GM23248 (cell line): ENCODE data around the gene SLIT3. TPM values are rescaled to one million over a fixed set of nuclear protein-coding genes. Genes with fewer than 3 reads are reported as not detected.

Source experiments
- DNase-seq: peaks from one replicate; pipeline ENCODE4 v3.0.0-alpha.2; 2015
- H2AFZ ChIP-seq: fragments of 200-600 bp; sonication (generic); 2 replicates; pipeline ENCODE4 v1.6.1; 2016; ENCODE audit warnings: antibody characterized with exemption
- H3F3A ChIP-seq: fragments of 200-600 bp; sonication (generic); 2 replicates; pipeline ENCODE4 v1.6.1; 2016; ENCODE audit warnings: mild to moderate bottlenecking, antibody characterized with exemption, mixed run types; ENCODE audit not compliant: insufficient read depth
- H3K27ac ChIP-seq: fragments of 200-600 bp; sonication (generic); 2 replicates; pipeline ENCODE4 v1.5.1; 2016; ENCODE audit warnings: mild to moderate bottlenecking
- H3K27me3 ChIP-seq: fragments of 200-600 bp; sonication (generic); replicated peaks from 2 replicates; pipeline ENCODE4 v1.6.1; 2016; ENCODE audit warnings: mild to moderate bottlenecking; ENCODE audit not compliant: insufficient read depth
- H3K36me3 ChIP-seq: fragments of 200-600 bp; sonication (generic); 2 replicates; pipeline ENCODE4 v1.6.1; 2016; ENCODE audit warnings: low read depth, mild to moderate bottlenecking
- H3K4me1 ChIP-seq: fragments of 200-600 bp; sonication (generic); 2 replicates; pipeline ENCODE4 v1.6.1; 2016; ENCODE audit warnings: mild to moderate bottlenecking; ENCODE audit not compliant: insufficient read depth
- H3K4me2 ChIP-seq: fragments of 200-600 bp; sonication (generic); one replicate; pipeline ENCODE4 v1.6.1; 2016; ENCODE audit warnings: mild to moderate bottlenecking; ENCODE audit not compliant: unreplicated experiment
- H3K4me3 ChIP-seq: fragments of 200-600 bp; sonication (generic); 2 replicates; pipeline ENCODE4 v1.5.1; 2016; ENCODE audit warnings: mild to moderate bottlenecking
- H3K79me2 ChIP-seq: fragments of 200-600 bp; sonication (generic); 2 replicates; pipeline ENCODE4 v1.6.1; 2016; ENCODE audit warnings: mild to moderate bottlenecking; ENCODE audit not compliant: insufficient read depth
- H3K9ac ChIP-seq: fragments of 200-600 bp; sonication (generic); 2 replicates; pipeline ENCODE4 v1.6.1; 2016; ENCODE audit warnings: mild to moderate bottlenecking
- H3K9me2 ChIP-seq: fragments of 200-600 bp; sonication (generic); 2 replicates; pipeline ENCODE4 v1.6.1; 2016; ENCODE audit warnings: mixed run types, mild to moderate bottlenecking, moderate library complexity; ENCODE audit not compliant: insufficient read depth
- H3K9me3 ChIP-seq: fragments of 200-600 bp; sonication (generic); one replicate; pipeline ENCODE4 v1.6.1; 2017; ENCODE audit warnings: low read depth
- H4K20me1 ChIP-seq: fragments of 200-600 bp; sonication (generic); 2 replicates; pipeline ENCODE4 v1.6.0; 2016; ENCODE audit not compliant: insufficient read depth
- EZH2 ChIP-seq: fragments of 200-600 bp; sonication (generic); IDR thresholded peaks from 2 replicates; pipeline ENCODE4 v1.6.1; 2018; ENCODE audit warnings: antibody characterized with exemption, mild to moderate bottlenecking; ENCODE audit not compliant: insufficient read depth, poor library complexity, severe bottlenecking
- EZH2phosphoT487 ChIP-seq: fragments of 200-600 bp; sonication (generic); IDR thresholded peaks from 2 replicates; pipeline ENCODE4 v1.6.1; 2018; ENCODE audit warnings: antibody characterized with exemption, moderate library complexity, mild to moderate bottlenecking, low read depth; ENCODE audit not compliant: insufficient read depth
- WGBS, 2 experiments: methylation state at CpG; one replicate each; pipeline ENCODE4 v1.1.6; 2015 to 2017; ENCODE audit warnings: low lambda C conversion rate in 2 of 2, low coverage in 1 of 2; ENCODE audit errors: missing lambda C conversion rate in 2 of 2; 5-methylcytosine and 5-hydroxymethylcytosine counted together
- in situ Hi-C: fragments of 300-500 bp; cut with MboI; formaldehyde crosslinking; loops from 2 replicates; pipeline ENCODE4 v1.15.0; 2020
- polyA plus RNA-seq: library from polyadenylated mRNA; unstranded; fragments of >200 nt; fragmentation: Nextera tagmentation; extraction: Ambion mirVana; gene quantifications from 2 replicates; pipeline ENCODE4 v1.2.1, GENCODE V29; 2016
- total RNA-seq: library from RNA; depleted of rRNA; stranded (reverse); fragments of >200 nt; shearing (Covaris generic); gene quantifications from 2 replicates; pipeline ENCODE4 v1.2.3, GENCODE V29; 2014

SLIT3 gene
- total and polyA plus RNA-seq, 2 experiments from 2014 or later: 61.9 to 100 TPM

- Histone ChIP-seq H3F3A (no peaks in the 10 kb centered on the region), H3K4me3 (no peak overlapping the region), H3K4me2 (no peak overlapping the region), H3K9me2 (no peaks in the 10 kb centered on the region), H2AFZ (no peak overlapping the region), H3K36me3 (no peaks in the 10 kb centered on the region), H3K4me1 (no peaks in the 10 kb centered on the region), H3K9me3 (no peaks in the 10 kb centered on the region), H3K79me2 (no peaks in the 10 kb centered on the region), H4K20me1 (no peaks in the 10 kb centered on the region), H3K9ac (no peak overlapping the region), H3K27ac (no peak overlapping the region), H3K27me3 (no peaks in the 10 kb centered on the region)
- in situ Hi-C loops: no loop called here
- TF ChIP-seq EZH2phosphoT487 (no peak), EZH2 (no peak)
- 45 to 46% methylated on average over 3 of the region's 3 CpGs for WGBS, 2 experiments
- DNase-seq: no peak
Measured at GRCh38 chr5:168833383-168833782, 467.6 kb downstream of the SLIT3 start.

GRCh38 chr5:168832308-168832707, 468.6 kb downstream of the SLIT3 start:
- Histone ChIP-seq H3K4me1 (no peaks in the 10 kb centered on the region), H2AFZ (no peak overlapping the region), H3K27ac (no peak overlapping the region), H3K4me3 (no peak overlapping the region), H3K4me2 (no peak overlapping the region), H3K36me3 (no peaks in the 10 kb centered on the region), H4K20me1 (no peaks in the 10 kb centered on the region), H3F3A (no peaks in the 10 kb centered on the region), H3K9me2 (no peaks in the 10 kb centered on the region), H3K79me2 (no peaks in the 10 kb centered on the region), H3K27me3 (no peaks in the 10 kb centered on the region), H3K9me3 (no peaks in the 10 kb centered on the region), H3K9ac (no peak overlapping the region)
- no peak for DNase-seq
- in situ Hi-C loops: no loop called here
- 95 to 97% methylated on average over 6 of the region's 6 CpGs for WGBS, 2 experiments
- TF ChIP-seq EZH2 (no peak), EZH2phosphoT487 (no peak)

- in situ Hi-C loops: no loop called here
- 76 to 77% methylated on average over 7 of the region's 7 CpGs for WGBS, 2 experiments
Measured at GRCh38 chr5:168831383-168831782, 469.6 kb downstream of the SLIT3 start.

GRCh38 chr5:168830833-168831232, 470.1 kb downstream of the SLIT3 start:
- Histone ChIP-seq H4K20me1 (no peaks in the 10 kb centered on the region), H3K4me3 (no peak overlapping the region), H3K4me2 (no peak overlapping the region), H3K9ac (no peak overlapping the region), H3K27me3 (no peaks in the 10 kb centered on the region), H2AFZ (no peak overlapping the region), H3F3A (no peaks in the 10 kb centered on the region), H3K27ac (no peak overlapping the region), H3K9me2 (no peaks in the 10 kb centered on the region), H3K79me2 (no peaks in the 10 kb centered on the region), H3K36me3 (no peaks in the 10 kb centered on the region), H3K9me3 (no peaks in the 10 kb centered on the region), H3K4me1 (no peaks in the 10 kb centered on the region)
- TF ChIP-seq EZH2 (no peak), EZH2phosphoT487 (no peak)
- 65 to 83% methylated on average over 3 of the region's 3 CpGs for WGBS, 2 experiments
- DNase-seq: no peak
- in situ Hi-C loops: no loop called here

More at GRCh38 chr5:168831383-168831782, 469.6 kb downstream of the SLIT3 start:
- Histone ChIP-seq H3K27me3 (no peaks in the 10 kb centered on the region), H3K4me3 (no peak overlapping the region), H2AFZ (no peak overlapping the region), H3K27ac (no peak overlapping the region), H3K9me2 (no peaks in the 10 kb centered on the region), H3K4me1 (no peaks in the 10 kb centered on the region), H4K20me1 (no peaks in the 10 kb centered on the region), H3K4me2 (no peak overlapping the region), H3K9ac (no peak overlapping the region), H3F3A (no peaks in the 10 kb centered on the region), H3K9me3 (no peaks in the 10 kb centered on the region), H3K36me3 (no peaks in the 10 kb centered on the region), H3K79me2 (no peaks in the 10 kb centered on the region)
- no peak for DNase-seq
- TF ChIP-seq EZH2phosphoT487 (no peak), EZH2 (no peak)

GRCh38 chr5:168829922-168830417, 471.0 kb downstream of the SLIT3 start:
- TF ChIP-seq EZH2: no peak
- TF ChIP-seq EZH2phosphoT487: no peak
- in situ Hi-C loops: no loop called here

More at GRCh38 chr5:168829922-168830417, 471.0 kb downstream of the SLIT3 start:
- Histone ChIP-seq H3K4me2 (no peak overlapping the region), H3K27ac (no peak overlapping the region), H3F3A (no peaks in the 10 kb centered on the region), H3K9ac (no peak overlapping the region), H3K4me1 (no peaks in the 10 kb centered on the region), H3K9me3 (no peaks in the 10 kb centered on the region), H3K27me3 (no peaks in the 10 kb centered on the region), H3K36me3 (no peaks in the 10 kb centered on the region), H3K4me3 (no peak overlapping the region), H3K9me2 (no peaks in the 10 kb centered on the region), H3K79me2 (no peaks in the 10 kb centered on the region), H4K20me1 (no peaks in the 10 kb centered on the region), H2AFZ (no peak overlapping the region)
- DNase-seq: no peak
- WGBS, 2 experiments: 85 to 88% methylated on average over 4 of the region's 4 CpGs
